Activated B cell treated with CpG ODN at 0.5 μM for 24 hours (primary cell): Measurements from ENCODE around the gene TIMP3. TPM values are rescaled to one million over a fixed set of nuclear protein-coding genes. Genes with fewer than 3 reads are reported as not detected.

ENCODE experiments used
- ATAC-seq: fragments of 200-7000 bp; cut with Tn5 transposase; one replicate; pipeline ENCODE4 v1.10.0; 2021; ENCODE audit warnings: low read depth, mild to moderate bottlenecking, moderate library complexity
- CTCF ChIA-PET: fragments of 350-600 bp; sonication (Branson Sonifier 250); formaldehyde crosslinking; loops from one replicate; lab custom pipeline; 2021; ENCODE audit warnings: antibody characterized with exemption; lab: Charles Lee
- POLR2A ChIA-PET: fragments of 350-600 bp; sonication (Branson Sonifier 250); formaldehyde crosslinking; loops from one replicate; lab custom pipeline; 2021; ENCODE audit warnings: antibody characterized with exemption; lab: Charles Lee
- DNase-seq: peaks from one replicate; pipeline ENCODE4 v3.0.0; 2022
- H3K27ac Mint-ChIP-seq: one replicate; pipeline ENCODE4 v1.8.0; 2020; ENCODE audit warnings: mixed read lengths
- H3K27me3 Mint-ChIP-seq: one replicate; pipeline ENCODE4 v1.8.0; 2021; ENCODE audit warnings: mixed read lengths
- H3K36me3 Mint-ChIP-seq: one replicate; pipeline ENCODE4 v1.8.0; 2021; ENCODE audit warnings: low read depth, mixed read lengths
- H3K4me1 Mint-ChIP-seq: one replicate; pipeline ENCODE4 v1.8.0; 2021; ENCODE audit warnings: mixed read lengths
- H3K4me3 Mint-ChIP-seq: one replicate; pipeline ENCODE4 v1.8.0; 2020; ENCODE audit warnings: mild to moderate bottlenecking, mixed read lengths
- H3K9me3 Mint-ChIP-seq: one replicate; pipeline ENCODE4 v1.8.0; 2020; ENCODE audit warnings: mixed read lengths
- intact Hi-C: fragments of 100-400 bp; cut with micrococcal nuclease; formaldehyde crosslinking; loops from one replicate; pipeline ENCODE4 v1.15.1; 2024
- total RNA-seq: library from RNA; stranded (reverse); gene quantifications from 2 replicates; pipeline ENCODE4 v1.2.3, GENCODE V29; 2022
- TF ChIP-seq, protein P1 (sequence below): fragments of 200-600 bp; IDR thresholded peaks from one replicate; pipeline ENCODE4 v1.8.0; 2022; ENCODE audit warnings: antibody characterized with exemption, mild to moderate bottlenecking

Gene TIMP3
- total RNA-seq, 1 donor from 2014 or later = not detected

DNA sequence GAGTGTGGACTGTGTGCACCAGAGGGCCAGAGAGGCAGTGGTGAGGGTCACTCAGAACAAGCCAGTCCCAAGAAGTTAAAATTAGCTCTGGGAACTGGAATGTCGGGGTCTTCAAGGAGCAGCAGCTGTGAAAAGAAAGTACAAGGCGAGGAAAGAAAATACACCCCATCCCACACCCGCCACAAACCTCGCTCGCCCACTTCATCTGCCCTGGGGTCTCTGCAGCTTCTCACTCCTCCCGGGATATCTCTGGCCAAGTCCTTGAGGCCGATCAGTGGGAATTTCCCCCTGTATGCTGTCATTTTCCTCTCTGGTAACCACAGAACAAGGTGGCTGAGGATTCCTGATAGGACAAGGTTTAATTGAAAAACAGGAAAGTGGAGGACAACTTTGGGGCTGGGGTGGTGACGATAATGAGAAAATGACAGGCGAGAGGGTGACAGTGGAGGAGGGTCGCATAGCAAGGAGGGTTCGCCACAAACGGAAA, 36.3 kb upstream of the TIMP3 start:
- no peak for DNase-seq
- ChIA-PET POLR2A (no interaction called here), CTCF (no interaction called here)
- Mint-ChIP-seq H3K4me3 (no peak overlapping the region), H3K9me3 (no peaks in the 10 kb centered on the region), H3K27me3 (peaks cover 26% of the 10 kb centered on the region), H3K36me3 (no peaks in the 10 kb centered on the region), H3K27ac (no peak overlapping the region), H3K4me1 (no peaks in the 10 kb centered on the region)
- intact Hi-C loops = no loop called here
- TF ChIP-seq, protein P1, sequence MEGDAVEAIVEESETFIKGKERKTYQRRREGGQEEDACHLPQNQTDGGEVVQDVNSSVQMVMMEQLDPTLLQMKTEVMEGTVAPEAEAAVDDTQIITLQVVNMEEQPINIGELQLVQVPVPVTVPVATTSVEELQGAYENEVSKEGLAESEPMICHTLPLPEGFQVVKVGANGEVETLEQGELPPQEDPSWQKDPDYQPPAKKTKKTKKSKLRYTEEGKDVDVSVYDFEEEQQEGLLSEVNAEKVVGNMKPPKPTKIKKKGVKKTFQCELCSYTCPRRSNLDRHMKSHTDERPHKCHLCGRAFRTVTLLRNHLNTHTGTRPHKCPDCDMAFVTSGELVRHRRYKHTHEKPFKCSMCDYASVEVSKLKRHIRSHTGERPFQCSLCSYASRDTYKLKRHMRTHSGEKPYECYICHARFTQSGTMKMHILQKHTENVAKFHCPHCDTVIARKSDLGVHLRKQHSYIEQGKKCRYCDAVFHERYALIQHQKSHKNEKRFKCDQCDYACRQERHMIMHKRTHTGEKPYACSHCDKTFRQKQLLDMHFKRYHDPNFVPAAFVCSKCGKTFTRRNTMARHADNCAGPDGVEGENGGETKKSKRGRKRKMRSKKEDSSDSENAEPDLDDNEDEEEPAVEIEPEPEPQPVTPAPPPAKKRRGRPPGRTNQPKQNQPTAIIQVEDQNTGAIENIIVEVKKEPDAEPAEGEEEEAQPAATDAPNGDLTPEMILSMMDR = no peak
- ATAC-seq = no peak

DNA sequence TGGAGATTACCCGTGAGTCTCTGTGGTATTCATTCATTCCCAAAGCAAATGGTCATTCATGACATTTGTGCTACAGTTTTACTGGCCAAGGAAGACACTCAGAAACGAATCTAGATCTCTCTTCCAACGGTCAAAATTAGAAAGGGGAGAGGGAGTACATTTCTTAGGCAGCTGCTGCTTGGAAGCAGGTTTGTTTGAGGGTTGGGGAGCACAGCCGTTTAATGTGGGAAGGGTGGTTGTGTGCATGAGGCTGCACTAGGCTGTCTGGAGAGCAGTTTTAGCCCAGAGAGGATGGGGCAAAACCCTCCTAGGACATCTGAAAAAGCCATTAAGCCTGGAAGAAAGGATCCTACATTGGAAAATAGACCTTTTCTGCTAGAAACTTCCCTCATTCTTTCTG, 29.7 kb upstream of the TIMP3 start:
- CTCF ChIA-PET = no interaction called here
- DNase-seq (no peak), ATAC-seq (no peak)
- Mint-ChIP-seq H3K4me3 (no peak overlapping the region), H3K27ac (no peak overlapping the region), H3K9me3 (peaks cover 3% of the 10 kb centered on the region), H3K27me3 (peaks cover 5% of the 10 kb centered on the region), H3K4me1 (no peaks in the 10 kb centered on the region), H3K36me3 (no peaks in the 10 kb centered on the region)
- POLR2A ChIA-PET = no interaction called here
- intact Hi-C loops = no loop called here
- TF ChIP-seq, protein P1 = no peak

DNA sequence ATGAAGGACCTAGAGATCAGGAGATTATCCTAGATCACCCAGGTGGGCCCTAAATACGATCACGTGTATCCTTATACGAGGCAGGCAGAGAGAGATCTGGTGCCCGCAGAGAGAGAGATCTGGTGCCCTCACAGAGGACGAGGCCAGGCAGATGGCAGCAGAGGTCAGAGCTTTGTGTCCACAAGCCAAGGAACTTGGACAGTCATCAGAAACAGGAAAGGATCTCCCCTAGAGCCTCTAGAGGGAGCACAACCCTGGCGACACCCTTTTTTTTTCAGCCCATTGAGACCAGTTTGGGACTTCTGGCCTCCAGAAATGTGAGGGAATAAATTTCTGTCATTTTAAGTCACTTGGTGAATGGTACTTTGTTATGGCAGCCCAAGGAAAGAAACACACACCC, 25.5 kb upstream of the TIMP3 start:
- DNase-seq = no peak
- peaks cover 3% of the 10 kb centered on the region for H3K9me3 Mint-ChIP-seq
- H3K27me3 Mint-ChIP-seq = peaks cover 7% of the 10 kb centered on the region
- intact Hi-C loops = no loop called here
- ChIA-PET POLR2A (no interaction called here), CTCF (no interaction called here)
- no peaks in the 10 kb centered on the region for H3K36me3 Mint-ChIP-seq
- ATAC-seq = no peak
- TF ChIP-seq, protein P1 = no peak
- no peak overlapping the region for H3K27ac Mint-ChIP-seq
- no peaks in the 10 kb centered on the region for H3K4me1 Mint-ChIP-seq
- no peak overlapping the region for H3K4me3 Mint-ChIP-seq

DNA sequence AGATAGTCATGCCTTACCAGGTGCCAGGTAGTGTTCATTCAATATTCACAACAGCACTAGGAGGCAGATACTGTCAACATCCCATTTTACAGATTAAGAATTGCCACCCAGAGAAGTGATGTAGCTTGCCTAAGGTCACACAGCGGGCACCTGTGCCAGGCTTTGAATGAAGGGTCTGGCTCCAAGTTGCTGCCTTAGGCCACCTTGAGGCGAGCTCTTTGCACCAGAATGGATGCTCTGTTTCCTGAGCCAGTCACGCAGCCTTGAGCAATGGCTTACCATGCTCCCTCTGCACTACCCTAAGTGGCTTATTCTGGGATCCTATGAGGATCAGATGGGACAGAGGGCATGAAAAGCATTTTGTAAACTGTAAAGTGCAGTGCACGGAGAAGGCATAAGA, 25.1 kb upstream of the TIMP3 start:
- Mint-ChIP-seq H3K9me3 (peaks cover 3% of the 10 kb centered on the region), H3K36me3 (no peaks in the 10 kb centered on the region), H3K27ac (no peak overlapping the region), H3K4me3 (no peak overlapping the region), H3K27me3 (peaks cover 7% of the 10 kb centered on the region), H3K4me1 (no peaks in the 10 kb centered on the region)
- ChIA-PET POLR2A (no interaction called here), CTCF (no interaction called here)
- TF ChIP-seq, protein P1 = no peak
- intact Hi-C loops = no loop called here
- DNase-seq (no peak), ATAC-seq (no peak)

DNA sequence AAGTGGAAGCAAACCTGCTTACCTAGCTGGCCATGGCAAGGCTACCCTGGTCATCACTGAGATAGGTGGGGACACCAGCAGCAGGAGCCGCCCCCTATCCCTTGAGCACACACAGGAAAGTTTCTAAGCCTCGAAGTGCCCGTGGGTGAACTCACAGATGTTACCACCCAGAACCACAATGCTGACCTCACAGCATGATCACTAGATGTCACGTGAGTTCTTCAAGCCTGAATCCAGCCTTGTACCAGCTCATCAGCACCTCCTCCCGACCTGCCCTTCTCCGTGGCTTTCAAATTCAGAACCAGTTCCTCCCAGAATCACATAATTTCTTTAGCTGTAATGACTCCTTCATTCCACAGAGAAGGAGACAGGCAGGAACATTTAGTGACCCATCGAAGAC, 24.7 kb upstream of the TIMP3 start:
- Mint-ChIP-seq H3K4me3 (no peak overlapping the region), H3K27me3 (peaks cover 7% of the 10 kb centered on the region), H3K27ac (no peak overlapping the region), H3K4me1 (no peaks in the 10 kb centered on the region), H3K36me3 (no peaks in the 10 kb centered on the region), H3K9me3 (peaks cover 3% of the 10 kb centered on the region)
- POLR2A ChIA-PET = no interaction called here
- ATAC-seq = no peak
- TF ChIP-seq, protein P1 = no peak
- CTCF ChIA-PET = no interaction called here
- no peak for DNase-seq
- intact Hi-C loops = no loop called here
